Fibroblast of lung (primary cell): Measurements from ENCODE around the gene CHRNA5.

ENCODE experiments used
- EZH2 ChIP-seq: IDR thresholded peaks from 2 replicates; pipeline ENCODE4 v1.5.1; 2012; ENCODE audit warnings: low read length, control low read depth, mild to moderate bottlenecking; ENCODE audit errors: missing control alignments
- TF ChIP-seq, protein P1 (sequence below), 2 donors: IDR thresholded peaks in 1 of 2; conservative IDR thresholded peaks in 1 of 2; 1 replicate in 1 of 2; 2 replicates in 1 of 2; pipeline ENCODE4 v1.5.1; 2011 to 2012; ENCODE audit warnings: low read length in 2 of 2, control low read depth in 1 of 2, inconsistent platforms in 1 of 2, low read depth in 1 of 2, mild to moderate bottlenecking in 1 of 2

DNA sequence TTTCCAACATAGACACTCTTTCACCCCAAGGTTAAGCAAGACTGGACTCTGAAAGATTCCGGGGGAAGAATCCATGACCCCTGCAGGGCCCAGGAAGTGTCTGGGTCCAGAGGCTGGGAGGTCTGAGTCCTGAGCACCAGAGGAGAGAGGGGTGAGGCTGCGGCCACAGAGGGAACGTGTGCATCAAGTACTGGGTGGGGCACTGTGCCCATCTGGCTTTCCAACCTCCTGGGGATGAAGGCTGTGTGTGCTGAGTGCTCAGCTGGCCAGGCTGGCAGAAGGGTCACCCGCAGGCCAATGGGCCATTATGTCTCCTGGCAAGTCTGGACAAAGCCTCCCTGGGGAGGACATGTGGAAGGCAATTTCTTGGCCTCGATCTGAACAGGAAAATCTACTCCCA is 52.2 kb downstream of the CHRNA5 start:
- TF ChIP-seq, protein P1, sequence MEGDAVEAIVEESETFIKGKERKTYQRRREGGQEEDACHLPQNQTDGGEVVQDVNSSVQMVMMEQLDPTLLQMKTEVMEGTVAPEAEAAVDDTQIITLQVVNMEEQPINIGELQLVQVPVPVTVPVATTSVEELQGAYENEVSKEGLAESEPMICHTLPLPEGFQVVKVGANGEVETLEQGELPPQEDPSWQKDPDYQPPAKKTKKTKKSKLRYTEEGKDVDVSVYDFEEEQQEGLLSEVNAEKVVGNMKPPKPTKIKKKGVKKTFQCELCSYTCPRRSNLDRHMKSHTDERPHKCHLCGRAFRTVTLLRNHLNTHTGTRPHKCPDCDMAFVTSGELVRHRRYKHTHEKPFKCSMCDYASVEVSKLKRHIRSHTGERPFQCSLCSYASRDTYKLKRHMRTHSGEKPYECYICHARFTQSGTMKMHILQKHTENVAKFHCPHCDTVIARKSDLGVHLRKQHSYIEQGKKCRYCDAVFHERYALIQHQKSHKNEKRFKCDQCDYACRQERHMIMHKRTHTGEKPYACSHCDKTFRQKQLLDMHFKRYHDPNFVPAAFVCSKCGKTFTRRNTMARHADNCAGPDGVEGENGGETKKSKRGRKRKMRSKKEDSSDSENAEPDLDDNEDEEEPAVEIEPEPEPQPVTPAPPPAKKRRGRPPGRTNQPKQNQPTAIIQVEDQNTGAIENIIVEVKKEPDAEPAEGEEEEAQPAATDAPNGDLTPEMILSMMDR (conservative IDR thresholded peaks at IDR 0.05 in 1 of 2, IDR thresholded peaks at IDR 0.05 in 1 of 2; ENCODE audit: low read depth in 1 of 2, low read length in 2 of 2) = no peak
- no peak for TF ChIP-seq EZH2
